Measurements from ENCODE around the gene ZNF566.

DNA sequence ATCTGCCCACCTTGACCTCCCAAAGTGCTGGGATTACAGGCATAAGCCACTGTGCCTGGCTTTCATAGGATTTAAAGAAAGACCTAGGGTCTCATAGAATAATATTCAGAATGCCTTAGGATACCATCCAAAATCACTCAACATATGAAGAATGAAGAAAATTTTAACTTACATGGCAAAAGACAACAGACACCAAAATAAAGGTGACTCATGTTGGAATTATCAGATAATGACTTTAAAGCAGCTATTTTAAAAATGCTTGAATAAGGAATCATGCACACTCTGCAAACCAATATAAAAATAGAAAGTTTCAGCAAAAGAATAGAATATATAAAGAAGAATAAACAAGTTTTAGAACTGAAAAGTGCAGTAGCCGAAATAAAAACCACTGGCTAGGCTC lies 29.3 kb downstream of the ZNF566 start:
- TF ChIP-seq CTCF (IDR thresholded peaks at IDR 0.05) (no peak), POLR2A (IDR thresholded peaks at IDR 0.05) (no peak)
